Activated naive CD4-positive, alpha-beta T cell (primary cell): ENCODE results near the gene ENOSF1.
A peak's percentile ranks its signal among the peaks of the same experiment; 100 is the strongest.

Source experiments
- DNase-seq, 4 experiments: peaks; one replicate each; lab custom pipeline; 2025; lab: John Stamatoyannopoulos, UW

Gene ENOSF1

DNA sequence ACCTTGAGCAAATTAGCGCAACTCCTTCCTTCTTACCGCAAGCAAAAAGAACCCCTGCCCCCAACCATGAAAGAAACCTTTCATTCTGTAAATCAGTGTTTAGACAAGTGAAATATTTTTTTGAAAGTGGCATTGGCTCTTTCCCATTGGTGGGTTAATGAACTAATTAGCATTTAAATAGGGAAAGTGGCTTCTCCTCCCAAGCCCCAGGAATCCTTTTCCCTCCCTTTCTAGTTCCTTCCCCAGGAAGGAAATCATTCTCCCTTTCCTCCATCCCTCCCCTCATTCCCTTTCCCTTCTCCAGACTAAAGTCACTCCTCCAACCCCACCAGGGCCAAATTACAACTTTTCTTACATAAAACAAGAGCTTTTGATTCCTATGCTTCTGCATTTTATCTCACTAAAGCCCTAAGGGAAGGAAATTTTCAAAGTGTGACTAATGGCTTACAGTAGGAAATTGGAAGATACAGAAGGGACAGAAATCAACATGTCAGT lies 77.8 kb downstream of the ENOSF1 start:
- DNase-seq, result no peak

DNA sequence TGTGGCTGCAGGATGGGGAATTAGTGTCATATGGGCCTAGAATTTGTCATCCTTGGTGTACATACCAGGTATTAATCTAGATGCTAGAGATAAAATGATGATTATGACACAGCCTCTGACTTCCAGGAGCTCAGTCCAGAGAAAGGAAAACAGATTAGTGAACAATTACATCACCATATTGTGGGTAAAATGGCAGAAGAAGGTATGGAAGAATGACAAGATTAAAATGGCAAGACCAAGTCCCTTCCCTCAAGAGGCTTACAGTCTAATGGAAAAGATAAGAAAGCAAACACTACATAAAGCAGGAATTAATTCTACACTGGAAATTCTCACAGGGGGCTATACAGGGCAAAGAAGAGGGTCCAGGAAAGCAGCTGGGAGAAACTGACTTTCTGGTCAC lies 80.9 kb downstream of the ENOSF1 start:
- no peak for DNase-seq

DNA sequence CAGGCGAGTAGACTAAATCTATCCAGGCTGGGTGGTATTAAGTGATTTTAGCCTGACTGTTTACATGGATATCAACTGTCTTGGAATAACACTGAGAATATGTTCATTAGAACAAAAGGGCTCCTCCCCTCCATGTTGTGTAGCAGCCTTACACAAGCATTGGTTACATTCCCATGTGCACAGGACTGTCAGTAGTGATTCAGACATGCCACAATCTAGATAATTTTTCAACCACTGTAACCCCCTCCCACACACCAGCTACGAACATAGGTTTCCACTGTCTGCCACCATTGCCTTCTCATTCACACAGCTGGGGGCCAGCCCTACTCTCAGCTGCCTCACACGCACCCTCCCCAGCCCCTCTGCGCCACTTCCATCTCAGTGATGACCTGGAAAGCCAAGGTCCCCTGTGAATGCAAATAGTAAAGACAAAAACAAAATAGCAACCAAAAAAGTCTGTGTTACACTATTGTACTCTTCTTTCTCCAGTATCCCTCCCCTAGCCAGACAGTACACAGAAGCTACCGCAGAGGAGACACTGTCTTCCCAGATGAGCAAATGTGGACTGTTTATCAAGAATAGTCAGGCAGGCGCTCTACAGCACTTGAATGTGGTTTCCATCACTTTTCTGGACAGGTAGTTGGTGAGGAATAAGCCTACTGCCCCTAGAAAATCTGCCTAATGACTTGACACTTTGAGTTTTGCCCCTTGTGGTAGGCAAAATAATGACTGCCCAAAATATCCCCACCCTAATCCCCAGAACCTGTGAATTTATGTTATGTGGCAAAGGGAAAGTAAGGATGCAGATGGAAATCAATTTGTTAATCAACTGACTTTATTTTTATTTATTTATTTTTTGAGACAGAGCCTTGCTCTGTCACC lies 82.9 kb downstream of the ENOSF1 start:
- DNase-seq, result no peak

DNA sequence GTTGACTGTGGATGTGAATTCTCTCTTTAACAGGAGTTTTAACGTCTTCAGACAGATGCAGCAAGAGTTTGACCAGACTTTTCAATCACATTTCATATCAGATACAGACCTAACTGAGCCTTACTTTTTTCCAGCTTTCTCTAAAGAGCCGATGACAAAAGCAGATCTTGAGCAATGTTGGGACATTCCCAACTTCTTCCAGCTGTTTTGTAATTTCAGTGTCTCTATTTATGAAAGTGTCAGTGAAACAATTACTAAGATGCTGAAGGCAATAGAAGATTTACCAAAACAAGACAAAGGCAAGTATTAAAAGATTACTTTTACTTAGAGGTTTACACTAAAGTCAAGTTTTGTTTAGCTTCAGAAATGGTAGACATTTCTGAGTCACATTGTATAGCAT lies 85.2 kb downstream of the ENOSF1 start:
- DNase-seq, result no peak

DNA sequence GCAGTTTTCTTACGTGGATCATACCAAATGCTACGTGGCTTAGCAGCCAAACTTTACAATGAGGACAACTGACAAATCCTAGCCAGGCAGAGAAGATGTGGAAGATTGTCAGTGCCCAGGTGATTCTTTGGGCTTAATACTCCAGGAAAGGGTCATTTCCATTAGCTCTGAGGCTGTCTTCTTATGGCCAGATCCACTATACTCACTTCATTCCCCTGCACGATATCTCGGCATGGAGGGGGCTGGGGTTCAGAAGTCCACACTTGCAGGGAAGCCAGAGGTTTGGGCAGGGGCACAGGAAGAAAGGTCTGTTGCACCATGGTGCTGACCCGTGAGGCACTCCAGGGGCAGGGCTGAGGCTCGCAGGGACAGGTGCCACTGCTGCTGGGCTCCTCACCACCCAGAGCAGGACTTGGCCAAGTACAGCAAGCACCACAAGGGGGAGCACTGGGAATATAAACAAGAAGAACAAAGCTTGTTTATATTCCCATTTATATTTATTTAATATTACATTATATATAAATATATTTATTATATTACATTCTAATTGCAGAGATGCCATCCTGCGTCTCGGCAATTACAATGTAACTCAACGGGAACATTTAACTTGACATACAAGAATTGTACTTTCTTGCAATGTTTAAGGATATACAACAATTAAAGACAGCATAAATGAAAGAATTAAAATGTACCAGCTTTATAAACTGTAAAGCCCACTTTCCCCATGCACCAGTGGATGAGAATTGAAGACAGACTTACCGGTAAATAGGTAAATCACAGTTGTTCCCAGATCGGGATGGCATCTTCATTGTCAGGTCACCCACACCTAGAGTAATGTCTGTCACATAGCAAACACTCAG lies 88.4 kb downstream of the ENOSF1 start:
- peak in 3 of 4 experiments; percentile 4 to 14 (median 14) for DNase-seq

DNA sequence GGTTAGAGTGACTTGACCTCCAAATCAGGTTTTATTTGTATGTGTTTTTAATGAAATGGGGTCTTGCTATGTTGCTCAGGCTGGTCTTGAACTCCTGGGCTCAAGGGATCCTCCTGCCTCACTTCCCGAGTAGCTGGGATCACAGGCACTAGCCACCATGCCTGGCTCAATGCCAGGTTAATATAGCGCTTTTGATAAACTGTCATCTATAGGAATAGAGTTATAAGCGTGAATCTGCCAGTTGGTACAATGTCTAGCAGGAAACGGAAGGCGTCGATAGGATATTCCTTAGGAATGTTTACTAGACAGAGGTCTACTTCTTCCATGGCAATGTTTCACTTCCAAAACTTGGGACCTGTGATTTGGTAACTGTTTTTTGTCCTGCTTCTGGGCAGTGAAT lies 90.1 kb downstream of the ENOSF1 start:
- no peak for DNase-seq

DNA sequence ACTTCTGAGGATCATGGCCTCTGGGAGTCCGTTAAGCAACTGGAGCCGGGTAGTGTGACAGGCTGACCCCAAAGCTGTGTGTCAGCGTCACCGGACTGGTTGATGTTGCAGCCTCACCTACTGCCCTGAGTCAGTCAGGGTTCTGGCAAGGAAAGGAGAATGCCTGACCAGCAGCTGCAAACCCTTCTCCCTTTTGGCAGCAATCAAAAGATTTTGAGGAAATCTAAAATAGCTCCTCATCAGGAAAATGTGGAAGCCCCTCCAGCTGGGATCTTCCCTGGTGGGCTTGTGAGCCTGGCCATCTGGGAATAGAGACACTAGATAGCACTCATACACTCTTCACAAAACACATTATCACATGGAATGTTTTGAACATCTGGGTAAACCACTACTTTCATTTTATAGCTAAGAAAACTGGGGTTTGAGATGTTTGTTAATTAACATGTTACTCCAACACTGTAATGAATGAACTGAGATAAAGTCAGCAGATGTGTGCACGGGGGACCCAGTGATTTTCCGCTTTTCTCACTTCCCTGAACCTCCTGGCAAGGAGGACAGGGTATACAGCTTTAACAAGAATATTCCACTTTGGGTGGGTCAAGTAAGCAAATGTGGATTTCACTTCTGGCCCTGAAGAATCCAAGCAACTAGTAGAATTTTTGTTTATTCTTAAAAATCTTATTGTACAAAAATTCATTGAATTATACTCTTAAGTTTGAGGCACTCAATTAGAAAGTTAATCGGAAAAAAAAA lies 91.0 kb downstream of the ENOSF1 start:
- no peak for DNase-seq
